Testis (tissue), 3 donors: ENCODE measurements around the gene RAMP3. TPM values are rescaled to one million over a fixed set of nuclear protein-coding genes. Genes with fewer than 3 reads are reported as not detected.

Experiments
- DNase-seq: peaks from one replicate; pipeline ENCODE4 v3.0.0-alpha.2; 2019
- H3K27ac ChIP-seq, 2 donors: fragments of 200-600 bp; sonication (generic); one replicate each; pipeline ENCODE4 v1.5.1; 2019
- H3K27me3 ChIP-seq: fragments of 200-600 bp; sonication (generic); one replicate; pipeline ENCODE4 v1.5.1; 2019
- H3K36me3 ChIP-seq: fragments of 200-600 bp; sonication (generic); one replicate; pipeline ENCODE4 v1.5.1; 2017; ENCODE audit warnings: low read depth; ENCODE audit errors: missing control alignments
- H3K4me1 ChIP-seq: fragments of 200-600 bp; sonication (generic); one replicate; pipeline ENCODE4 v1.5.1; 2019
- H3K4me3 ChIP-seq, 2 donors: fragments of 200-600 bp; sonication (generic); one replicate each; pipeline ENCODE4 v1.5.1; 2017 to 2019
- H3K9me3 ChIP-seq: fragments of 200-600 bp; sonication (generic); one replicate; pipeline ENCODE4 v1.5.1; 2017
- CTCF ChIP-seq, 3 experiments: fragments of 450-650 bp in 2 of 3; fragments of 200-600 bp in 1 of 3; sonication (generic) in 1 of 3; IDR thresholded peaks; one replicate each; pipeline ENCODE4 v1.5.1; 2016 to 2019; ENCODE audit warnings: antibody characterized with exemption in 3 of 3, mild to moderate bottlenecking in 2 of 3, moderate library complexity in 1 of 3
- POLR2A ChIP-seq: fragments of 450-650 bp; IDR thresholded peaks from one replicate; pipeline ENCODE4 v1.6.1; 2017; ENCODE audit warnings: antibody characterized with exemption, mild to moderate bottlenecking, moderate library complexity
- WGBS, 2 donors: methylation state at CpG; one replicate each; pipeline ENCODE4 v1.1.5; 2018; 5-methylcytosine and 5-hydroxymethylcytosine counted together
- intact Hi-C: fragments of 100-400 bp; cut with DNase I; formaldehyde crosslinking; loops from one replicate; pipeline ENCODE4 v1.15.1; 2023; ENCODE audit warnings: low total_unique reads
- polyA plus RNA-seq: library from polyadenylated mRNA; stranded (reverse); fragments of 350-450 nt; fragmentation: Illumina TruSeq; extraction: RNeasy Lipid Tissue Mini Kit (QIAGEN cat#74804); gene quantifications from one replicate; pipeline ENCODE4 v1.2.3, GENCODE V29; 2014; ENCODE audit warnings: low read depth, low replicate concordance; ENCODE audit not compliant: insufficient read depth
- total RNA-seq, 2 donors: library from RNA; depleted of rRNA; stranded (reverse); fragments of >200 nt; gene quantifications; one replicate each; pipeline ENCODE4 v1.2.3, GENCODE V29; 2016

RAMP3 gene
- total and polyA plus RNA-seq, 3 donors from 2014 or later: 9.1 to 23.8 (median 17.0) TPM

- no peaks in the 10 kb centered on the region for H3K27me3 ChIP-seq
- WGBS, 2 donors: 37 to 58% methylated on average over 6 of the region's 6 CpGs
- TF ChIP-seq POLR2A: no peak
- TF ChIP-seq CTCF (IDR thresholded peaks at IDR 0.05): no peak
- no peak overlapping the region for H3K4me3 ChIP-seq
- no peaks in the 10 kb centered on the region for H3K9me3 ChIP-seq
- no peak for DNase-seq
- no peak overlapping the region for H3K27ac ChIP-seq
- H3K4me1 ChIP-seq: no peaks in the 10 kb centered on the region
- intact Hi-C loops: no loop called here
- H3K36me3 ChIP-seq: no peaks in the 10 kb centered on the region
Observed at GRCh38 chr7:45230083-45230482, 72.5 kb downstream of the RAMP3 start.

DNA sequence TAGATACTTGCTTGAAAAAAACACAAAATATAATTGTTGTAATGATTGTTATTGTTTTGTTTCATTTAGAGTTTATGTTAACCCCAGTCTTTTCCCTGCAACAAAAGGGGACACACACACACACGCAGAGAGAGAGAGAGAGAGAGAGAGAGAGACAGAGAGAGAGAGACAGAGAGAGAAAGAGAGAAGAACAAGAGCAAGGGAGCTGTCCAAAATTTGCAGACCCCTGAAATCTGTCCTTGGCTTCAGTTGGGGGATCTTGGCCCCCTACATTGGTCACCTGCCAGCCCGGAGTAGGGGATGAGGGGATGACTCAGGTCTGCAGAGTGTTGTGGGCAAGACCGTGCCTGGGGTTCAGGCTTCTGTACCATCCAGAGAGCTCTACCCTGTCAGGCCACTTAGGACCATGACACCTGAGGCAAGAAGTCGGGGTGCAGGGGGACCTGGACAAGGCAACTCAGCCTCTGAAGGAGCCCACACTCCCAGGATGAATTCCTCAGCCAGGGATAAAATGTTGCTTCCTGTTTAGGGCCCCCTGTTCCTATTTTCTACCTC lies 73.1 kb downstream of the RAMP3 start:
- H3K27me3 ChIP-seq: no peaks in the 10 kb centered on the region
- no peaks in the 10 kb centered on the region for H3K9me3 ChIP-seq
- intact Hi-C loops: no loop called here
- WGBS, 2 donors: 72 to 74% methylated on average over 3 to 4 of the region's 4 CpGs
- no peaks in the 10 kb centered on the region for H3K4me1 ChIP-seq
- no peaks in the 10 kb centered on the region for H3K36me3 ChIP-seq
- TF ChIP-seq POLR2A (no peak), CTCF (IDR thresholded peaks at IDR 0.05) (no peak)
- no peak overlapping the region for H3K4me3 ChIP-seq
- DNase-seq: no peak
- H3K27ac ChIP-seq: no peak overlapping the region

DNA sequence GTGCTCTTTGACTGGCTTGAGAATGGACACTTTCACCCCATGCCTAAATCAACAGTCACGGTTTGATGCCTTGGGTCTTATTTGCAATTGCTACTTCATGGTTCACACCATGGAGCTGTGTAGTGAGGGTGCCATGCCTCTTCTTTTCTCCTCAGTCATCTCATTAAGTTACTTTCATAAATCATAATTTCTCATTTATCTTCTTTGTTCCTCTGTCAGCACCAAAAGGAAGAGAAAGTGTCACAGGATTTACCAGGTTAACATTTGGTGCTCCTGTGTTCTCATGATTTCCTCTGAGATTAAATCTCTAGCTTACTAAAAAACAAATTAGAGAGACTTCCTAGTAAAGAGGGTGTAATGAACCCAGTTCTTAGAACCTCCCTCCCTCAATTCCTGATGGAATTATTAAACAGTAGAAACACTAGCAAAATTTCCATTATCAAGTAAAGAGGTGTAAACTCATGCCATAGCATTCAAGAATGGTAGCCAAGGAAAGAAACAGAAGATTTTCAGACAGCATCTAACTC lies 75.7 kb downstream of the RAMP3 start:
- no peaks in the 10 kb centered on the region for H3K4me1 ChIP-seq
- no peaks in the 10 kb centered on the region for H3K9me3 ChIP-seq
- TF ChIP-seq POLR2A (no peak), CTCF (IDR thresholded peaks at IDR 0.05) (no peak)
- intact Hi-C loops: no loop called here
- 85 to 93% methylated on average over 1 of the region's 1 CpG for WGBS, 2 donors
- no peaks in the 10 kb centered on the region for H3K36me3 ChIP-seq
- no peak for DNase-seq
- no peaks in the 10 kb centered on the region for H3K27me3 ChIP-seq
- no peak overlapping the region for H3K4me3 ChIP-seq
- no peak overlapping the region for H3K27ac ChIP-seq

Other genes starting within 250 kb of the RAMP3 start
- gene MYO1G, start 178.8 kb upstream of the RAMP3 start, total RNA-seq: 1 to 10 TPM in 1 of 2 donors, under 1 TPM in 1; 0.63 to 1.7 TPM
- gene MYO1G, start 178.8 kb upstream of the RAMP3 start, polyA plus RNA-seq: 2.5 TPM
- 10 to 100 TPM; 85.4 to 95.1 TPM for gene CCM2, start 157.6 kb upstream of the RAMP3 start, total RNA-seq
- gene CCM2, start 157.6 kb upstream of the RAMP3 start, polyA plus RNA-seq: 57.6 TPM
- gene NACAD, start 68.8 kb upstream of the RAMP3 start, total RNA-seq: 10 to 100 TPM in 1 of 2 donors, 1 to 10 TPM in 1; 6.9 to 12.0 TPM
- 8.7 TPM for gene NACAD, start 68.8 kb upstream of the RAMP3 start, polyA plus RNA-seq
- gene TBRG4, start 46.1 kb upstream of the RAMP3 start, total RNA-seq: 10 to 100 TPM; 75.7 to 82.8 TPM
- 82.7 TPM for gene TBRG4, start 46.1 kb upstream of the RAMP3 start, polyA plus RNA-seq